Frontal cortex (tissue), 4 donors: Measurements from ENCODE around the gene IRAK1. TPM values are rescaled to one million over a fixed set of nuclear protein-coding genes. Genes with fewer than 3 reads are reported as not detected.
A peak's percentile ranks its signal among the peaks of the same experiment; 100 is the strongest.

Source experiments
- DNase-seq, 2 donors: peaks; one replicate each; pipeline ENCODE4 v3.0.0; 2012; ENCODE audit warnings: low spot score in 2 of 2
- FAIRE-seq: peaks from 2 replicates; lab custom pipeline; 2012; peaks lifted over from hg19 to GRCh38; lab: Jason Lieb, UNC
- total RNA-seq: library from RNA; depleted of rRNA; stranded (reverse); fragments of >200 nt; gene quantifications from one replicate; pipeline ENCODE4 v1.2.3, GENCODE V29; 2014
- donor health status: control.
- donor health status: control.
- donor health status: control.

IRAK1 gene
- total RNA-seq, 1 donor from 2014 or later = 6.9 TPM

- no peak for FAIRE-seq
Measured at GRCh38 chrX:153974726-153975286, 44.9 kb downstream of the IRAK1 start.

GRCh38 chrX:153974003-153974725 lies 45.5 kb downstream of the IRAK1 start:
- DNase-seq = no peak
- FAIRE-seq = no peak

More at GRCh38 chrX:153974726-153975286, 44.9 kb downstream of the IRAK1 start:
- no peak for DNase-seq

- DNase-seq (no peak), FAIRE-seq (no peak)
Measured at GRCh38 chrX:153973127-153974002, 46.3 kb downstream of the IRAK1 start.

- FAIRE-seq = no peak
- peak; percentile 86 to 96 for DNase-seq
Measured at GRCh38 chrX:153972368-153973126, 47.2 kb downstream of the IRAK1 start, which contains the start of gene TMEM187. Gene TMEM187, plus strand, starts transcription at chrX:153972754. Its CDS starts 9,309 bp downstream, at chrX:153982063.

- DNase-seq (peak; percentile 60 to 87), FAIRE-seq (no peak)
Measured at GRCh38 chrX:153971450-153972367, 48.0 kb downstream of the IRAK1 start, which contains the start of gene HCFC1. Gene HCFC1, minus strand, starts transcription at chrX:153971818. Its CDS starts 978 bp downstream, at chrX:153970840.

DNA sequence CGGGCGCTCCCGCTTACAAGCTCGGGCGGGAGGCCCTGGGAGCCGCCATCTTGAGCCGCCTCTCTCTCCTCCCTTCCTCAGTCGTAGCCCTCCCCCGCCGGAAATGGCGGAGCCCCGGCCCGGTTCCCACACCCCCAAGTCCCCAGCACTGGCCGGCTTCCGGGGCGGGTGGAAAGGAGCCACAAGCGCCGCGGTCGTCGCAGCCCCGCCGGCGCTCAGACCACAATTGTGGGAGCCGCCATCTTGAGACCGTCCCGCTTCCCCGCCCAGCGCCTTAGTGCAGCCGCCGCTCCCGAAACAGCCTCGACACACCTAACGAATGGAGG lies 48.6 kb downstream of the IRAK1 start:
- DNase-seq = peak; percentile 71 to 90
- FAIRE-seq = no peak

DNA sequence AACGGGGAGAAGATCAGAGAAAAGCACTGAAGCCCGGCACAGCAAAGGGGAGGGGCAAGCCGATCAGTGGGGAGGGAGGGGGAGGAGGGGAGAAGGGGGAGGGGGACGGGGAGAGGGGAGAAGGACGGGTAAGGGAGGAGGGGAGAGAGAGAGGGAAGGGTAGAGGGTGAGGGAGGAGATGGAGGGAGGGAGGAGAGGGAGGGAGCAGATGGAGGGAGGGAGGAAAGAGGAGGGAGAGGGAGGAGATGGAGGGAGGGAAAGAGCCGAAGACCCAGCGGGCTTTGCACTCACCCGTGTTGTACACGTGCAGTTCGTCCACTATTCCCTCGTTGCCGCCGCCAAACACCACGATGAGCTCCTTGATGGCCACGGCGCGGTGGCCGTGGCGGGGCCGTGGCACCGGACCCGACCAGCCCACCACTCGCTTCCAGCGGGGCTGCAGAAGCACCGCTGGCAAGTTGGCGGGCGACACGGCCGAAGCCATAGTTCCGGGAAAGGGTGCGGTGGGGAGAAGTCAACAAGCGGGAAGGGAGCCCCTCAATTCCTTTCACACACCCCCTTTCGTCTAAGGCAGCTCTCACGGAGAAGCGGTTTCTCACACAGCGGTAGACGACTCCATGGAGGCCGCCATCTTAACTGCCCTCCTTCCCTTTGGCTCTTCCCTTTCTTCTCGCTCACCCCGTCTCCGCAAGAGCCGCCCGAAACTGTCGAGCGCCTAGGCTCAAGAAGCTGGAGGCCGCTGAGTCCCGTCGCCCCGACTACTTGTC lies 49.2 kb downstream of the IRAK1 start:
- peak in 1 of 2 donors; percentile 69 for DNase-seq
- no peak for FAIRE-seq

- FAIRE-seq (no peak), DNase-seq (no peak)
Measured at GRCh38 chrX:153969904-153970356, 49.8 kb downstream of the IRAK1 start.

- DNase-seq (no peak), FAIRE-seq (no peak)
Measured at GRCh38 chrX:153969125-153969903, 50.4 kb downstream of the IRAK1 start.

GRCh38 chrX:153968754-153969124 lies 51.0 kb downstream of the IRAK1 start:
- DNase-seq = no peak
- FAIRE-seq = no peak

GRCh38 chrX:153968255-153968654 lies 51.4 kb downstream of the IRAK1 start:
- DNase-seq (no peak), FAIRE-seq (no peak)

GRCh38 chrX:153967536-153968224 lies 52.0 kb downstream of the IRAK1 start:
- no peak for DNase-seq
- FAIRE-seq = no peak

- DNase-seq = no peak
- no peak for FAIRE-seq
Measured at GRCh38 chrX:153966841-153967535, 52.7 kb downstream of the IRAK1 start.

DNA sequence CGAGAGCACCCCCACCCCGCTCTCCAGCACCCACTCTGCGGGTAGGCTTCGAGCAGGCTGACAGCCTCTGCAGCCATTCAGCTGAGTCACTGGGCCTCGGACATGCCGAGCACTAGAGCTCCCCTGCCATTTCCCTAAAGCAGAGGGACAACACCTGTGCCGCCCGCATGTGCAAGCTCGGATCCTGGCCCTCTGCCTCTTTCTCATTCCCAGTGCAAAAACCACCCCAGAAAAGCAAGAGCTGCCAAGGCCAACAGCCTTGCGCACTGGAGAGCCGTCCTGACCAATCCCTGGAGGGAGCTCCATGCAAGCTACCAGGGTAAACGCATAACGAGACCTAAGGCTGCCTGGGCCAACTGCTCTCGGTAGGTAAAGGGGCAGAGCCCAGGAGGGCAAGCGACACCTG lies 53.4 kb downstream of the IRAK1 start:
- FAIRE-seq = no peak
- DNase-seq = no peak

DNA sequence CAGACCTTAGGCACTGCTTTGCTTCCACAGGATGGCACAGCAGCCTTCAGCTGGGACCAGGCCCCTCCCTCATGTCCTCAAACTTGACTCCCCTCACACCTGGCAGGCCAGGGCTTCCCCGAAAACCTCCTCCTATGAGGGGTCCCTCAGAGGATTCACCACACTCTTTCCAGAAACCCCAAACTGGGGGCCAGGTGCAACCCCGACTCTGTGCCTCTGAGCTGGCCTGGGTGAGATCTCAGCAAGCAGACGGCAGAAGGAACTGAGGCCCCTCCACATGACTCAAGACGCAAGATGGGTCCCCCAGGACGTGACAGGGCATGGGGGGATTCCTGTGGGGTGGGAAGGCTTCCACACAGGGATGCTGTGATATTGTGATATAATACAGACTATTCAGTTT lies 54.3 kb downstream of the IRAK1 start:
- FAIRE-seq (no peak), DNase-seq (no peak)

DNA sequence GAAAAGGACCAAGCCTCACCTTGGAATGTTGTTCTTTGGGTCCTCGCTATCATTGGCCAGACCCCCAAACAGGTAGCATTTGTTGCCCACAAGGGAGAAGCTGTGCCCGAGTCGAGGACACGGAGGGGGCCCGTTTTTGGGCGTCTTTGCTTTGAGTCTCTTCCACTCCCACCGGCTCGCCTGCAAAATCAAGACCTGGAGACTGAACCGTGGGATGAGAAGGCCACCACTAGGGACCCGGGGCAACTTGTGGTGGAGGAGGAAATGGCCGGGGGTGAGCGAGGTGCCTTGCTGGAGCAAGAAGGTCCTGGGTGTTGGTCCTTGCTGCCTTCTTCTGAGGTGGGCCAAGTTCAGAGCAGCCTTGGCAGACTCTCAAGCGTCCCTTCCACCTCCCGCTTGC lies 55.6 kb downstream of the IRAK1 start:
- FAIRE-seq (no peak), DNase-seq (no peak)
